Vagina (tissue), 2 donors: Measurements from ENCODE around the gene DPEP1.

Experiments
- CTCF ChIP-seq, 3 experiments: fragments of 450-650 bp in 2 of 3; fragments of 200-600 bp in 1 of 3; sonication (generic) in 1 of 3; IDR thresholded peaks; one replicate each; pipeline ENCODE4 v1.5.1; 2017 to 2019; ENCODE audit warnings: antibody characterized with exemption in 3 of 3, mild to moderate bottlenecking in 2 of 3, moderate library complexity in 2 of 3
- POLR2AphosphoS5 ChIP-seq, 2 donors: sonication (generic); formaldehyde crosslinking; IDR thresholded peaks; one replicate each; pipeline ENCODE4 v1.9.0; 2017; ENCODE audit warnings: antibody characterized with exemption in 2 of 2, mild to moderate bottlenecking in 2 of 2, low read depth in 1 of 2; ENCODE audit not compliant: insufficient read depth in 1 of 2

GRCh38 chr16:89646906-89647305 lies 33.5 kb downstream of the DPEP1 start:
- TF ChIP-seq POLR2AphosphoS5 (IDR thresholded peaks at IDR 0.05; ENCODE audit: insufficient read depth in 1 of 2, low read depth in 1 of 2) (no peak), CTCF (IDR thresholded peaks at IDR 0.05) (no peak)
